Ovary (tissue), 9 donors: ENCODE data around the gene UNC13B. TPM values are rescaled to one million over a fixed set of nuclear protein-coding genes. Genes with fewer than 3 reads are reported as not detected.

Experiments used
- DNase-seq, 5 donors: peaks; one replicate each; pipeline ENCODE4 v3.0.0-alpha.2; 2019 to 2020
- H3K27ac ChIP-seq, 2 donors: fragments of 200-600 bp; one replicate each; pipeline versions ENCODE4 v1.5.1 to v1.8.0; 2019 to 2022
- H3K27me3 ChIP-seq: fragments of 200-600 bp; one replicate; pipeline ENCODE4 v1.8.0; 2022
- H3K36me3 ChIP-seq: fragments of 200-600 bp; sonication (generic); one replicate; pipeline ENCODE4 v1.5.1; 2019
- H3K4me1 ChIP-seq: one replicate; pipeline ENCODE4 v1.8.1; 2013; ENCODE audit warnings: mild to moderate bottlenecking, moderate library complexity; ENCODE audit not compliant: insufficient read depth
- H3K4me3 ChIP-seq: fragments of 200-600 bp; sonication (generic); one replicate; pipeline ENCODE4 v1.5.1; 2017
- H3K9me3 ChIP-seq, 2 donors: fragments of 200-600 bp in 1 of 2; sonication (generic) in 1 of 2; one replicate each; pipeline versions ENCODE4 v1.5.1 to v1.8.1; 2013 to 2019; ENCODE audit warnings: mild to moderate bottlenecking in 1 of 2, moderate library complexity in 1 of 2
- EP300 ChIP-seq: sonication (generic); formaldehyde crosslinking; IDR thresholded peaks from one replicate; pipeline ENCODE4 v1.6.1; 2017; ENCODE audit warnings: antibody characterized with exemption
- POLR2A ChIP-seq: fragments of 450-650 bp; IDR thresholded peaks from one replicate; pipeline ENCODE4 v1.6.1; 2017; ENCODE audit warnings: antibody characterized with exemption, mild to moderate bottlenecking, moderate library complexity
- WGBS, 3 donors: extraction: QIAGEN DNeasy Blood & Tissue Kit in 1 of 3; methylation state at CpG; one replicate each; pipeline versions ENCODE4 v1.1.5 to v1.1.7; 2013 to 2017; 5-methylcytosine and 5-hydroxymethylcytosine counted together
- intact Hi-C, 4 donors: fragments of 100-400 bp; cut with DNase I; formaldehyde crosslinking; loops; one replicate each; pipeline versions ENCODE4 v1.11.0 to v1.15.1; 2022 to 2023
- polyA plus RNA-seq, 2 donors: library from polyadenylated mRNA; stranded (reverse); fragments of 200-250 nt in 1 of 2; fragments of 350-450 nt in 1 of 2; fragmentation: Illumina TruSeq in 1 of 2; extraction: RNeasy Lipid Tissue Mini Kit (QIAGEN cat#74804) in 1 of 2; gene quantifications; one replicate each; pipeline ENCODE4 v1.2.3, GENCODE V29; 2013 to 2014
- total RNA-seq, 7 donors: library from RNA; depleted of rRNA in 2 of 7; stranded (reverse); fragments of >200 nt in 2 of 7; fragmentation: NEBNext Ultra II Directional in 3 of 7; extraction: Animal tissue kit (Norgen Biotek cat#: 25700) in 3 of 7; gene quantifications; one replicate each; pipeline versions ENCODE4 v1.1.0 to v1.2.4, GENCODE V29; 2016 to 2023
- TF ChIP-seq, protein P1 (sequence below), 3 donors: fragments of 450-650 bp in 2 of 3; fragments of 200-600 bp in 1 of 3; IDR thresholded peaks; one replicate each; pipeline versions ENCODE4 v1.5.1 to v1.8.0; 2016 to 2022; ENCODE audit warnings: antibody characterized with exemption in 3 of 3, mild to moderate bottlenecking in 1 of 3
- donor health status: DM: no; HTN: no; CAD: no; lungs with moderate emphysema.
- donor health status: DM: no; HTN: no; CAD: no.
- donor health status: Bipolar disorder and iron deficiency.
- donor health status: DM: yes; HTN: yes; CAD: no.
- donor health status: DM: no; HTN: no; CAD: no.
- donor health status: DM: yes; HTN: yes; CAD: no.

The UNC13B gene
- total and polyA plus RNA-seq, 9 donors: 5.7 to 30.2 (median 16.6) TPM

DNA sequence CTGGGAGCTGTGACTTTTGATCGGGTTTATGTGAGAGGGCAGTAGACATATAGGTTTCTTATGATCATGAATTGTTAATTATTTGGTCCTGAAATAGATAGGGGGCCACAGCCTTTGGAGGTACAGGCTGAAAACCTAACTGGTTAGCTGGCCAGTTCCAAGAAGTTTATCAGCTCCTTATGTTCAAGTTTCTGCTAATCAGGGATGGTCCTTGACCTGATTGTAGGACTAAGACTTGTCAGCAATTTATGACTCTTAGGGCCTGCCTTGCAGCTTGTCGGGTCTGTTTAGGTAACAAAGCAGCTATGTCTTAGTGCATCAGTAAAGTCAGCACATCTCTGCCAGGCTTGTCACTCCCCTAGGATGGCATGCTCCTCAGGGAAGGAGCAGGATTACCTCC is 176.3 kb downstream of the UNC13B start:
- intact Hi-C loops: no loop called here
- Histone ChIP-seq H3K27me3 (no peaks in the 10 kb centered on the region), H3K4me1 (peaks cover 2% of the 10 kb centered on the region), H3K27ac (no peak overlapping the region), H3K9me3 (no peaks in the 10 kb centered on the region), H3K36me3 (no peaks in the 10 kb centered on the region), H3K4me3 (no peak overlapping the region)
- TF ChIP-seq POLR2A: no peak
- TF ChIP-seq, protein P1, sequence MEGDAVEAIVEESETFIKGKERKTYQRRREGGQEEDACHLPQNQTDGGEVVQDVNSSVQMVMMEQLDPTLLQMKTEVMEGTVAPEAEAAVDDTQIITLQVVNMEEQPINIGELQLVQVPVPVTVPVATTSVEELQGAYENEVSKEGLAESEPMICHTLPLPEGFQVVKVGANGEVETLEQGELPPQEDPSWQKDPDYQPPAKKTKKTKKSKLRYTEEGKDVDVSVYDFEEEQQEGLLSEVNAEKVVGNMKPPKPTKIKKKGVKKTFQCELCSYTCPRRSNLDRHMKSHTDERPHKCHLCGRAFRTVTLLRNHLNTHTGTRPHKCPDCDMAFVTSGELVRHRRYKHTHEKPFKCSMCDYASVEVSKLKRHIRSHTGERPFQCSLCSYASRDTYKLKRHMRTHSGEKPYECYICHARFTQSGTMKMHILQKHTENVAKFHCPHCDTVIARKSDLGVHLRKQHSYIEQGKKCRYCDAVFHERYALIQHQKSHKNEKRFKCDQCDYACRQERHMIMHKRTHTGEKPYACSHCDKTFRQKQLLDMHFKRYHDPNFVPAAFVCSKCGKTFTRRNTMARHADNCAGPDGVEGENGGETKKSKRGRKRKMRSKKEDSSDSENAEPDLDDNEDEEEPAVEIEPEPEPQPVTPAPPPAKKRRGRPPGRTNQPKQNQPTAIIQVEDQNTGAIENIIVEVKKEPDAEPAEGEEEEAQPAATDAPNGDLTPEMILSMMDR (IDR thresholded peaks at IDR 0.05): no peak
- no peak for DNase-seq
- 56 to 74% (median 63%) methylated on average over 2 of the region's 2 CpGs for WGBS, 3 donors

DNA sequence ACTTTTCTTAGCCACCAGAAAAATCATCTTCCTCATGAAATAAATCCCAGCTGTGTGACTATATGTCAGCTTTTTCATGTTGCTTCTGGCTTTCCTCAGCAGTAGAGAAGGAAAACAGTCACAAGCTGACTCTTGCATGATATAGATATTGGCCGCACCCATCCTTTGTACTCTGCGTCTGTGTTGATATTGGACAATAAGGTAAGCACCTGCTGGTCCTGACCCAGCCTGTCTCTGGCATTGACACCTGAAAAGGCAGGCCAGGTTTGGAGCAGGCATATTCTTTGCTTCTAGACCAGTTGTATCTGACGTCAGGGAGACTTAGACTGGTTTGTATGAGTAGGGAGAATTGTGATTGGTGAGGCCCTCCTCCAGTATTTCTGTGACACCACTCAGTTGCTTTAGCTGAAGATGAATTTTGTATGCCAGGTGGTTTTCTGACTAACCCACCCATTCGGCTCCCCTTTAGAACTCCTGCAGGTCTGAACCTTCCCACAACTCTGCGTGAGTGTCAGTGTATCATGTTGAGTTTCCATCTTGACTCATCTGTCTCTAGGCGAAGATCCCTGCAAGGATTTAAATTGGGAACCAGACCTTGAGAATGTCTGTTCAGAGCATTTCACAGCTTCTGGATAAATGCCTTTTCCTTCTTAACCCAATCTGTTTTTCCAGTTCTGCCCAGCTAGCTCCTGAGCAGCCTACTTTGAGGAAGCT is 176.9 kb downstream of the UNC13B start:
- H3K36me3 ChIP-seq: no peaks in the 10 kb centered on the region
- no peaks in the 10 kb centered on the region for H3K27me3 ChIP-seq
- 90 to 91% (median 91%) methylated on average over 6 of the region's 6 CpGs for WGBS, 3 donors
- no peak overlapping the region for H3K4me3 ChIP-seq
- DNase-seq: no peak
- TF ChIP-seq EP300 (no peak), POLR2A (no peak)
- TF ChIP-seq, protein P1 (IDR thresholded peaks at IDR 0.05): no peak
- no peaks in the 10 kb centered on the region for H3K9me3 ChIP-seq
- no peak overlapping the region for H3K27ac ChIP-seq
- peaks cover 2% of the 10 kb centered on the region for H3K4me1 ChIP-seq
- intact Hi-C loops: no loop called here

DNA sequence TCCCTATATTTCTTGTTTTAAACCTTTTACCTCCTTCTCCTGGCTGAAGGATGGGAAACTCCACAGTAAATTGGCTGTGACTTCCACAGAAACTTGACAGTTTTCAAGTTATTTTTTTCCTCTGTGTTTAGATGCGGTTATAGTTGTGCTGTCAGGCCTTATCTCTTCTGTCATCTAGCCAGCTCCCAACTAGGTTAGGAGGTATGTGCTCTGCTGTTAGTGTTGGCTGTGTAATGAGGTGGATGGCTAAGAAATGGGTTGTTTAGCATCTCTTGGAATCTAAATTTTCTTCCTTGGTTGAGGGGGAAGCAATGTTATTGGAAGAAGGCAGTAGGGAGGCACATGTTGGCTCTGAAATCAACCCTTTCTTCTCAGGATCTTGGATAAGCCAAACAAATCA is 178.2 kb downstream of the UNC13B start:
- DNase-seq: no peak
- H3K27ac ChIP-seq: no peak overlapping the region
- no peak overlapping the region for H3K4me3 ChIP-seq
- intact Hi-C loops: no loop called here
- H3K4me1 ChIP-seq: peaks cover 2% of the 10 kb centered on the region
- no peaks in the 10 kb centered on the region for H3K27me3 ChIP-seq
- whole genome bisulfite sequencing, 3 donors: 83 to 90% (median 88%) methylated on average over 1 of the region's 1 CpG
- no peak for TF ChIP-seq POLR2A
- no peak for TF ChIP-seq EP300
- TF ChIP-seq, protein P1 (IDR thresholded peaks at IDR 0.05): no peak
- H3K36me3 ChIP-seq: no peaks in the 10 kb centered on the region
- H3K9me3 ChIP-seq: no peaks in the 10 kb centered on the region

DNA sequence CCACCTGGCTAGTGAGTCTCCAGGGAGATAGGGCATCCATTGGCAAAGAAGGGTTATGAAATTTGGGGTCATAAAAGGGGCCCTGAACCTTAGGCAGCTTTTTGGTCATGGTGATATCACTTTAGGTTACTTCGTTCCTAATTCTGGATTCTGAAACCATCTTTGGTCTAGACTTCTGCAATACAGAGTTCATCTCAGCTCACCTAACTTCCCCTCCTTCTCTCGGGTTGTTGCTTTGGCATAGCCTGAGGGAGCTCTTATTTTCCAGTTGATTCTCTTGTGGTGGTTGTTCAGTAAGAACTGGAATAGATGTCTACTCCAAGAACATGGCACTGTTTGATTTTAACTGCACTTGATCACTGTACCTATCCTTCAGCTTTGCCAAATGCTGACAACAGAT is 179.2 kb downstream of the UNC13B start:
- no peaks in the 10 kb centered on the region for H3K27me3 ChIP-seq
- DNase-seq: no peak
- WGBS, 3 donors: 79 to 89% (median 86%) methylated on average over 2 of the region's 2 CpGs
- no peak overlapping the region for H3K4me3 ChIP-seq
- intact Hi-C loops: no loop called here
- peaks cover 2% of the 10 kb centered on the region for H3K4me1 ChIP-seq
- H3K36me3 ChIP-seq: no peaks in the 10 kb centered on the region
- TF ChIP-seq, protein P1 (IDR thresholded peaks at IDR 0.05): no peak
- TF ChIP-seq EP300 (no peak), POLR2A (no peak)
- no peaks in the 10 kb centered on the region for H3K9me3 ChIP-seq
- H3K27ac ChIP-seq: no peak overlapping the region
